Measurements from ENCODE around the gene NXPH4.

The NXPH4 gene

GRCh38 chr12:57177354-57177753 lies 39.2 kb upstream of the NXPH4 start:
- no peak overlapping the region for H3K27ac ChIP-seq
- TF ChIP-seq ZFX (IDR thresholded peaks at IDR 0.05; ENCODE audit: borderline replicate concordance), result no peak
- TF ChIP-seq, protein P1, sequence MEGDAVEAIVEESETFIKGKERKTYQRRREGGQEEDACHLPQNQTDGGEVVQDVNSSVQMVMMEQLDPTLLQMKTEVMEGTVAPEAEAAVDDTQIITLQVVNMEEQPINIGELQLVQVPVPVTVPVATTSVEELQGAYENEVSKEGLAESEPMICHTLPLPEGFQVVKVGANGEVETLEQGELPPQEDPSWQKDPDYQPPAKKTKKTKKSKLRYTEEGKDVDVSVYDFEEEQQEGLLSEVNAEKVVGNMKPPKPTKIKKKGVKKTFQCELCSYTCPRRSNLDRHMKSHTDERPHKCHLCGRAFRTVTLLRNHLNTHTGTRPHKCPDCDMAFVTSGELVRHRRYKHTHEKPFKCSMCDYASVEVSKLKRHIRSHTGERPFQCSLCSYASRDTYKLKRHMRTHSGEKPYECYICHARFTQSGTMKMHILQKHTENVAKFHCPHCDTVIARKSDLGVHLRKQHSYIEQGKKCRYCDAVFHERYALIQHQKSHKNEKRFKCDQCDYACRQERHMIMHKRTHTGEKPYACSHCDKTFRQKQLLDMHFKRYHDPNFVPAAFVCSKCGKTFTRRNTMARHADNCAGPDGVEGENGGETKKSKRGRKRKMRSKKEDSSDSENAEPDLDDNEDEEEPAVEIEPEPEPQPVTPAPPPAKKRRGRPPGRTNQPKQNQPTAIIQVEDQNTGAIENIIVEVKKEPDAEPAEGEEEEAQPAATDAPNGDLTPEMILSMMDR (IDR thresholded peaks at IDR 0.05), result no peak

DNA sequence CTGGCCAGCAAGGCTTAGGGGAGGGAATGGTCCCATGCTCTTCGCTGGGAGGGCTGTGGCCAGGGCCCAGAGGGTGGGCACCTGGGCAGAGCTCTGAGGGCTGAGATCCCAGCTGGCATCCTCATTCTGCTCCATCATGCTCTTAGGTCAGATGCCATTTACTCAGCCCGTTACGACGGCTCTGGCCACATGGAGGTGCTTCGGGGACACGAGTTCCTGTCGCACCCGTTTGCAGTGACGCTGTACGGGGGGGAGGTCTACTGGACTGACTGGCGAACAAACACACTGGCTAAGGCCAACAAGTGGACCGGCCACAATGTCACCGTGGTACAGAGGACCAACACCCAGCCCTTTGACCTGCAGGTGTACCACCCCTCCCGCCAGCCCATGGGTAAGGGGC lies 38.4 kb upstream of the NXPH4 start:
- TF ChIP-seq, protein P1 (IDR thresholded peaks at IDR 0.05), result no peak
- TF ChIP-seq ZFX (IDR thresholded peaks at IDR 0.05; ENCODE audit: borderline replicate concordance), result no peak
- H3K27ac ChIP-seq, result no peak overlapping the region

DNA sequence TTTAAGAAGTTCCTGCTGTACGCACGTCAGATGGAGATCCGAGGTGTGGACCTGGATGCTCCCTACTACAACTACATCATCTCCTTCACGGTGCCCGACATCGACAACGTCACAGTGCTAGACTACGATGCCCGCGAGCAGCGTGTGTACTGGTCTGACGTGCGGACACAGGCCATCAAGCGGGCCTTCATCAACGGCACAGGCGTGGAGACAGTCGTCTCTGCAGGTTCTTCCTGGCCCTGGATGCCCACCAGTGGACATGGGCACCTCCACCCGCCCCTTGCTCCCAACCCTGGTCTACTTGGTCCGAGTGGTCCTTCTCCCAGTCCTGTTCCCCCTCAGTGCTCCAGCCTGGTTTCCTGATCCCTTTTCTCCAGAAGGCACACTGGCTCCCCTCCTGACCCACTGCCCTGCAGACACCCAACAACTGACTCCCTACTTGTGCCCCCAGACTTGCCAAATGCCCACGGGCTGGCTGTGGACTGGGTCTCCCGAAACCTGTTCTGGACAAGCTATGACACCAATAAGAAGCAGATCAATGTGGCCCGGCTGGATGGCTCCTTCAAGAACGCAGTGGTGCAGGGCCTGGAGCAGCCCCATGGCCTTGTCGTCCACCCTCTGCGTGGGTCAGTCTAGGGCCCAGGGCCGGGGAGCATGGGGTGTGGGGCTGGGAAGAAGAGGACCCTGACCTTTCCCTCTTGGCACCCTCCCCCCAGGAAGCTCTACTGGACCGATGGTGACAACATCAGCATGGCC lies 37.1 kb upstream of the NXPH4 start:
- TF ChIP-seq, protein P1 (IDR thresholded peaks at IDR 0.05), result no peak
- no peak for TF ChIP-seq ZFX (IDR thresholded peaks at IDR 0.05; ENCODE audit: borderline replicate concordance)
- H3K27ac ChIP-seq, result no peak overlapping the region

- TF ChIP-seq ZFX (IDR thresholded peaks at IDR 0.05; ENCODE audit: borderline replicate concordance), result no peak
- TF ChIP-seq, protein P1 (IDR thresholded peaks at IDR 0.05), result no peak
- no peak overlapping the region for H3K27ac ChIP-seq
Measured at GRCh38 chr12:57180321-57180989, 36.1 kb upstream of the NXPH4 start.

DNA sequence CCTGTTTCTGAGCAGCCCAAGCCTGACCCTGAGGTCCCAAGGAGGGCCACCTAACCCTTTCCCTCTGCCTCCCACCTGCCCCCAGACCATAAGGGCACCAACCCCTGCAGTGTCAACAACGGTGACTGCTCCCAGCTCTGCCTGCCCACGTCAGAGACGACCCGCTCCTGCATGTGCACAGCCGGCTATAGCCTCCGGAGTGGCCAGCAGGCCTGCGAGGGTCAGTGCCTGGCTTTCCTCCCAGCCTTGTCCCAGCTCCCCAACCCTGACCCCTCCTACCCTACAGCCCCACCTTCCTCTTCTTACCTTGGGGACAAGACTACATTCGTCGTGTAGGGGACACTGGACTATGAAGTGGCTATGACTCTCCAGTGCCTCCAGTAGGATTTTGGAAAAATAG lies 35.5 kb upstream of the NXPH4 start:
- no peak overlapping the region for H3K27ac ChIP-seq
- TF ChIP-seq, protein P1 (IDR thresholded peaks at IDR 0.05), result no peak
- no peak for TF ChIP-seq ZFX (IDR thresholded peaks at IDR 0.05; ENCODE audit: borderline replicate concordance)

GRCh38 chr12:57181561-57182155 lies 34.9 kb upstream of the NXPH4 start:
- no peak overlapping the region for H3K27ac ChIP-seq
- TF ChIP-seq, protein P1 (IDR thresholded peaks at IDR 0.05), result no peak
- TF ChIP-seq ZFX (IDR thresholded peaks at IDR 0.05; ENCODE audit: borderline replicate concordance), result no peak
